ENCODE results near the gene RING1.

RING1 gene

DNA sequence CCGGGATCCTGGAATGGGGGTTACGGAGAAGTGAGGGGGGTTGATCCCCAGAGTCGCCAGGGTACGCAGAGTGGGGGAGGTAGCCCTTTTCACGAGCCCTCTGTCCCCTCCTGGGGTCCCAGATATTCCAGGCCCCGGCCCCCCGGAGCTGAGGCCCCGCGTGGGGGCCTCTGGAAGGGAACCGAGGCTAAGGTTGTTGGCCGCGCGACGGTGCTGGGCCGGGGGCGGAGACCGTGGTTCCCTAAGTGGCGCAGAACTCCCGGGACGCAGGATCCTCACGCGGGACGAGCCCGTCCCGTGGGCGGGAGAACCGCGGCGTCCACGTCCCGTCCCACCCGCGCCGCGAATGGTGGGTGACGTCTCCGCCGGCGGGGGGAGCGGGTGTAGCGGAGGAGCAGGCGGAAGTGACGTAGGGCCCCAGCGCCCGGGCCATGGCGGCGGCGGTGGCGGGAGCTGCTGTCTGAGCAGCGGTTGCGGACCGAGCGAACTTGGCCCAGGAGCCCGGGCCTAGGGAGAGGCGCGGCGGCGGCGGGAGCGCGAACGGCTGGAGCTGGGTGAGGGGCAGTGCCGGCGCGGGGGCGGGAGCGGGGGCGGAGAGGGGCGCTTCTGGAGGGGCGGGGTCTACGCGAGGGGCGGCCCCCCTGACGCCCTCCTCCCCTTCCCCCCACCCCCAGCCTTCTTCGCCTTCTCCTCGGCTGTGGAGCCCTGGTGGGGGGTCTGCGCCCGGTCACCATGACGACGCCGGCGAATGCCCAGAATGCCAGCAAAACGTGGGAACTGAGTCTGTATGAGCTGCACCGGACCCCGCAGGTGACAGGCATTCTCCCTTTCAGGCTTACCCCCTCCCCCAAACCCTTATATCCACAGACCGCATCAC, at the start of gene RING1:
TSS of gene RING1 (plus strand) at position 410 of the 877 bp plus-strand sequence. CDS start at position 733, 323 bp downstream.
- DNase-seq, result peak; percentile 91

GRCh38 chr6:33160096-33160495, 48.2 kb upstream of the RING1 start:
- no peak for DNase-seq

GRCh38 chr6:33160728-33161344, 47.5 kb upstream of the RING1 start:
- DNase-seq, result peak; percentile 88

- peak; percentile 88 for DNase-seq
Observed at GRCh38 chr6:33161354-33162331, 46.7 kb upstream of the RING1 start.

DNA sequence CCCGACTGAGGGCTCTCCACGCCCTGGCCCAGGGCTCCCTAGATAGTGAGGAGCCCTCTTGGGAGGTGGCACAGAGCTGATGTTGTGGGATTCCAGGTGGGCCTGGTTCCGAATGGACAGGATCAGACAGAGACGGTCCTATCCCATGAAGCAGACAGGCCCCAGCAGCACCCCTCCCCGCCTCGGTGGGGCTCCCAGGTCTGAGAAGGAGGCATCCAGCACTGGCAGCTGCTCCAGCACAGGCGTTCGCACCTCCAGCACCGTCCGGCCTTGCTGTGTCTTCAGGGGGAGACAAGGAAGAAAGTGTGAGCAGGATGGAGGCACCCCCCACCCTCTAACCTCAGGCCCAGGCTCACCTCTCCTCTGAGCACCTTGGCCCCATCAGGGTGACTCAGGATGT, 44.8 kb upstream of the RING1 start:
- no peak for DNase-seq

DNA sequence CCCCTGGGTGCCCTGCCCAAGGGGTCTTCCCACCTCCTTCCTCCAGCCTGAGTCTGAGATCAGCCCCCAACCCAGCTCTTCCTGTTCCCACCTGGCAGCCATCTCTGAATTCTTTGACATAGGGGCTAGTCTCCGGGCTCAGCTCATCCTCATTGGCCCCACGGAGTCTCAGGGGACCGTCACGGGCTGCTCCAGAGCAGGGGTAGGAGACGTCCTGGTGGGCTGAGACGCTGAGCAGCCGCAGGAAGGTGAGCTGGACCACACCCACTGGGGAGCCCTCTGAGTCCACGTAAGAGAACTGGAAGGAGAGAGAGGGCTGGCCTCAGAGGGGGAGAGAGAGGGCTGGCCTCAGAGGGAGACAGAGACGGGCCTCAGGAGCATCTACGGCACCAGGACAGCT, 44.1 kb upstream of the RING1 start:
- DNase-seq, result no peak

- no peak for DNase-seq
Observed at GRCh38 chr6:33164665-33165373, 43.5 kb upstream of the RING1 start.

DNA sequence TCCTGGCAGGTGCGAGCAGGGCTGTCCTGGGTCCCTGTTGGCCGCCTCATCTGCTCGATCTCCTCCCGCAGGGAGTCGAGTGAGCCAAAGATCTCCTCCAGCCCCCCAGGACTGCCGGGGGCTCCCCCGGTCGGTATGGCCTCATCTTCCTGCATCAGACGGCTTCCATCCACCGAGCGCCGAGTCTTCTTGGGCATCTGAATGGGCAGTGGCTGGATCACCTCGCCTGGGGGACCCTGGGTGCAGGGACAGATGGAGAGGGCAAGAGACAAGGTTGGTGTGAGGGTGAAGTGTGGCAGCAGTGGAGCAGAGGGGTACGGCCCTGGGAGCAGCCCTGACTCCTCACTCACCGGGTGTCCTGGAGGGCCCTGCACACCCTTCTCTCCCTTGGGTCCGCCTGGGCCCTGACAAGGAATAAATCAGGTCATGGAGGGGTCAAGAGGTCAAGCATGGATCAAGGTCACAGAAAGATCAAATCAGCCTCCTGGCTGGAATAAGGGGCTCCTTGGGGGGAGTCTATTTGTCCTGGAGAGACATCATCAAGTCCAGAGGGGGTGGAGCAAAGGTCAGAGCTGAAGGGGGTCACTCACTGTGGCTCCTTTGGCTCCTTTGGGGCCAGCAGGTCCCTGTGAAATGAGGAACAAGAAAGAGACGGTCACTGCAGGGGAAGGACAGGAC, 42.6 kb upstream of the RING1 start:
- DNase-seq, result no peak

GRCh38 chr6:33166363-33166762, 41.9 kb upstream of the RING1 start:
- DNase-seq, result no peak

GRCh38 chr6:33166811-33167210, 41.5 kb upstream of the RING1 start:
- no peak for DNase-seq

DNA sequence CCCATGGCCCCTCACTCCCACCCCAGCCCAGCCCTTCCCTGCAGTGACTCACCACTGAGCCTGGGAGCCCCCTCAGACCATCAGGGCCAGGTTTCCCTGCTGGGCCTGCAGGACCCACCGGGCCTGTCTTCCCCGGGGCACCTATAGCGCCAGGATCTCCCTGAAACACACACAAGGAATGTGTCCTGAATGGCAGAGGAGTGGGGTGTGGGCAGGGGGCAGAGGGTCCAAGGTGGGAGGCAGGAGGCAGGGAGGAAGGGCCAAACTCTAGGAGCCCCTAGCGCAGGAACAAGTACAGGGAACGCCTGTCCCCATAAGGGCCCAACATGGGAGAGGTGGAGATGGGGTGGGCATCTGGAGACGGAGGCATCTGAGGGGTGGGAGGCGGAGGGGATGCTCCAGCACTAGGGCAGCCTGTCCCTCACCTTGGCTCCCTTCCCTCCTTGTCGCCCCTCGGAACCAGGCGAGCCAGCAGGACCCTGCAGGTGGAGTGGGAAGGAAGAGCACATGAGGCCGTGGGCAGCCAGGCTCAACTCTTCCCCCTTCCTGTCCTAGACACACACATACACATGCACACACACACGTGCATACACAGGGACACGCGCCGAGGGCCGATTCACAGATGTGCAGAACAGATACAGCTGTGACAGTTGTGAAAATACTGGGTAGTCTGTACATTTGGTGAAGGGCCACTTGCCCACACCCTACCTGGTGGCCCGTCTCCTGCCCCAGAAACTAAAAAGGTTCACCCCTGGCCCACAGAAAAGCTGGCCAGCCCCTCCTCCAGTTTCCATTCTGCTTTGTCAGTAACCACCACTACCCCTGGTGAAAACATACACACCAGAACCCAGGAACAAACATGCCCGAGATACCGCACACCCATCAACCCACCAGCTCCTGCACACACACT, 40.7 kb upstream of the RING1 start:
- DNase-seq, result no peak

DNA sequence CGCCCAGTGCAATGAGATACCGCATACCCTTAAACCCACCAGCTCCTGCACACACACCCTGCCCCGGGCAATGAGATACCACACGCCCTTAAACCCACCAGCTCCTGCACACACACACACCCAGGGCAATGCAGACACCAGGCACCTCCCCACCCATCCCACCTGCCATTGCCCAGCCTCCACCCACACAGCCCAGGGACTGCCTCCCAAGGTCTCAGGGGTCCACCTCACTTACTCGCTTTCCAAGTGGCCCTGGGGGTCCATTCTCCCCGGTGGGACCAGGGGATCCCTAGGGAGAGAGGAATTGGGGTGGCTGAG, 40.1 kb upstream of the RING1 start:
- no peak for DNase-seq

DNA sequence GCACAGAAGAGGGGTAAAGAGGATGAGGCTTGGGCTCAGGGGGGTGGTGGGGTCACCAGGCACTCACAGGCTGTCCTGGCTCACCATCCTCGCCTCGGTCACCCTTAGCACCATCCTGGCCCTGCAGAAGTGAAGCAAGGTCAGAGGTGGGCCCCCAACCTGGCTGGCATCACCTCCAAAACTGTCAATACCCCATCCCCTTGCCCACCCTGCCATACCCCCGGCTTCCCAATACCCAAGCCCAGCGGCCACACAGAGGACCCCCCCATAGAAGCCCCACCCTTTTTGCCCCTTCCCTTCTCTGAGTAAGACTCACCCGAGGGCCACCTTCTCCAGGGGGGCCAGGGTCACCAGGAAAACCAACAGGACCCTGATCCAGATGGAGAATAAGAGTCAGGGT, 39.7 kb upstream of the RING1 start:
- DNase-seq, result no peak

- no peak for DNase-seq
Observed at GRCh38 chr6:33169291-33170175, 38.8 kb upstream of the RING1 start.

DNA sequence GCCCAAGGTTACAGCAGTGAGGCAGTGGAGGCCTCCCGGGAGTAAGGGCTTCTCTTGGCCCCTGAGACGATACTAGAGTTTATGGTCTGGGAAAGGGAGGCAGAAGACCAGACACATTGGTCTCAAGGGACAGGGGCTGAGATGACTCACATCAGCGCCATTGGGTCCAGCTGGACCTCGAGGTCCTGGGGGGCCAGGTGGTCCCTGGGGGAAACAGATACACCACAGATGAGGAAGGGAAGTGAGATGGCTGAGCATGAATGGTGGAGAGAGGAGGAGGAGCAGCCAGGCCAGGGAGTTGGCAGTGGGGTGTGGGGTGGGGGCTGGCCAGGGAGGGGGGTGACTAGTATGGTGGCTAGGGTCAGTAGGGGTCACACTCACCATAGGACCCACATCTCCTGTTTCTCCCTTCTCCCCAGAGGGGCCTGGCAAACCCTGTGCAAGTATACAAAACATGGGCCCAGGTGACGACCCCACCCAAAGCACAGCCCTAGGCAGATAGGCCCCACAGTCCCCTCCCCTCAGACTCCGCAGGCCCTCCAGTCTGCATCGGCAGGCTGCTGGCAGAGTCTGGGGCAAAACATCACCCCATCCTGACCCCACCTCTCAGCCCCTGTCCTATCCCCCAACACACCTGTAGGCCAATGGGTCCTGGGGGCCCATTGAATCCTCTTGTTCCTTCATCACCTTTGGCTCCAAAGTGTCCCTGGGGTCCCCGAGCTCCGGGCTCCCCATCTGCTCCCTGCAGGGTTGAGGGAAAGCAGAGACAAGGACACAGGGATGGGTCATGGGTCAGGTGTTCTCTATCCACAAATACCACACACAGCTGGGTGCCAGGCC, 37.9 kb upstream of the RING1 start:
- no peak for DNase-seq

- DNase-seq, result no peak
Observed at GRCh38 chr6:33171016-33171879, 37.1 kb upstream of the RING1 start.

GRCh38 chr6:33171880-33172687, 36.2 kb upstream of the RING1 start:
- DNase-seq, result no peak
